ENCODE data around the gene EPM2A.
"Not testable (repeated sequence)": the region's sequence is repeated elsewhere in the genome, so short reads cannot be mapped to it uniquely, and the experiment has no call there.

EPM2A gene

DNA sequence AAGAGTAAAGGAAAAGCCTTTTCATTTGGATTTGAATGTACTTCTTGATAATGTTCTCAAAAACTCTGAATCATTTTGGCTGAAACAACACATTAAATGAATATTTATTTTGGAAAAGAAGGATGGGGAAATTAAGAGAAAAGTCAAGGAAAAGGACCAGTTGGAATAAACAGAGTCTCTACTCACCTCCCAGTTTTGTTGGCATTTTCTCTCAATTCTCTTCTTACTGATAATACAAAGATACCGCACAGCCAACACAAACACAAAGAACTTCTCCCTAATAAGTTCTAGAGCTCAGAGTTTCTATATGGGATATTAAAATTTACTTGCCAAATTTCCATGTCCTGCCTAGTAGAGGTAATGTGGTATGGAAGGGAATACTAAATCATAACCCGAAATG lies 13.1 kb downstream of the EPM2A start:
- no peak overlapping the region for H3K4me3 Mint-ChIP-seq
- peaks cover 5% of the 10 kb centered on the region for H3K4me1 Mint-ChIP-seq (ENCODE audit: low read depth)
- DNase-seq (ENCODE audit: low spot score), result no peak
- H3K27ac Mint-ChIP-seq, result no peak overlapping the region
- no peaks in the 10 kb centered on the region for H3K27me3 Mint-ChIP-seq (ENCODE audit: low read depth)
- H3K36me3 Mint-ChIP-seq (ENCODE audit: low read depth), result no peaks in the 10 kb centered on the region
- peaks cover 15% of the 10 kb centered on the region for H3K9me3 Mint-ChIP-seq

DNA sequence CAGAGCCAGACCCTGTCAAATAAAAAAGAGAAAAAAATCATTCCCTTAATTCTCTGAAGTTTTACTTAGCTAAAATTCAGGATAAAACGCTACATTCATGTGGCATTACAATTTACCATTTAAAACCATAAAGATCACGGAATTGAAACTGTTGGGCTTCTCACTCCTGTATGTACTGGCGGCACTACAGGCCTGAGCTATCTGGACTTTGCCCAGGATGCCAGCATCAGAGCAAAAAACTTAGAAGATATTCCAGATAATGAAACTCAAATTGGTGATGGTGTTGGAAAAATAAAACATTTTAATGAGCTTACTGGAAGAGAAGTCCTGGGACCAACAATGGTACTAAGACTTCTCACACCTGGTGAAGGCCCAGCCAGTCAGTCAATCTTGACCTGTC lies 14.2 kb downstream of the EPM2A start:
- peaks cover 21% of the 10 kb centered on the region for H3K9me3 Mint-ChIP-seq
- no peak for DNase-seq (ENCODE audit: low spot score)
- H3K27ac Mint-ChIP-seq, result no peak overlapping the region
- no peaks in the 10 kb centered on the region for H3K36me3 Mint-ChIP-seq (ENCODE audit: low read depth)
- H3K27me3 Mint-ChIP-seq (ENCODE audit: low read depth), result no peaks in the 10 kb centered on the region
- no peak overlapping the region for H3K4me3 Mint-ChIP-seq
- peaks cover 5% of the 10 kb centered on the region for H3K4me1 Mint-ChIP-seq (ENCODE audit: low read depth)

DNA sequence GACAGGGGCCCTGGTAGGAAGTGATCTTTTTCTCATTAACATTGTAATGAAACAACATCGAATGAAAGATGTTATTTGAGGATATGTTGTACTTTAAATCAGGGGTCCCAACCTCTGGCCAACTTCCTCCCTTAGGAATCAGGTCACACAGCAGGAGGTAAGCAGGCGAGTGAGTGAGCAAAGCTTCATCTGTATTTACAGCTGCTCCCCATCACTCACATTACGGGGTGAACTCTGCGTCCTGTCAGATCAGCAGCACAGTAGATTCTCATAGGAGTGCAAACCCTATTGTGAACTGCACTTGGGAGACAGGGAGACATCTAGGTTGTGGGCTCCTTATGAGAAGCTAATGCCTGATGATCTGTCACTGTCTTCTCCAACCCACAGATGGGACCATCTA lies 19.9 kb downstream of the EPM2A start:
- H3K4me3 Mint-ChIP-seq, result no peak overlapping the region
- peaks cover 25% of the 10 kb centered on the region for H3K9me3 Mint-ChIP-seq
- no peaks in the 10 kb centered on the region for H3K27me3 Mint-ChIP-seq (ENCODE audit: low read depth)
- H3K27ac Mint-ChIP-seq, result no peak overlapping the region
- no peaks in the 10 kb centered on the region for H3K4me1 Mint-ChIP-seq (ENCODE audit: low read depth)
- peaks cover 11% of the 10 kb centered on the region for H3K36me3 Mint-ChIP-seq (ENCODE audit: low read depth)
- no peak for DNase-seq (ENCODE audit: low spot score)

DNA sequence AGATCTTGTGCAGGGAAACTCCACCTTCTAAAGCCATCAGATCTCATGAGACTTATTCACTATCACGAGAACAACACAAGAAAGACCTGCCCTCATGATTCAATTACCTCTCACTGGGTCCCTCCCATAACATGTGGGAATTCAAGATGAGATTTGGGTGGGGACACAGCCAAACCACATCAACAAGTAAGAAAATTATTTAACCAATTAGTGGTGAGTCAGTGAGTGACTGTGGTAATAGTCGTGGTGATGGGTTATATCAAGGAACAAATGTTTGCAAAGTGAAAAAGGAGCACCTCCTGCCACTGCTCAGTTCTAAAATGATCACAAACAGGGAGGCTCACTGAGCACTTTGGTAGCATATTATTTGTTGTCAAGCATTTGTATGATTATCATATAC lies 20.6 kb downstream of the EPM2A start:
- Mint-ChIP-seq H3K4me3 (no peak overlapping the region), H3K9me3 (peaks cover 25% of the 10 kb centered on the region), H3K27me3 (ENCODE audit: low read depth) (no peaks in the 10 kb centered on the region), H3K4me1 (ENCODE audit: low read depth) (no peaks in the 10 kb centered on the region), H3K27ac (no peak overlapping the region), H3K36me3 (ENCODE audit: low read depth) (peaks cover 11% of the 10 kb centered on the region)
- DNase-seq (ENCODE audit: low spot score), result no peak

DNA sequence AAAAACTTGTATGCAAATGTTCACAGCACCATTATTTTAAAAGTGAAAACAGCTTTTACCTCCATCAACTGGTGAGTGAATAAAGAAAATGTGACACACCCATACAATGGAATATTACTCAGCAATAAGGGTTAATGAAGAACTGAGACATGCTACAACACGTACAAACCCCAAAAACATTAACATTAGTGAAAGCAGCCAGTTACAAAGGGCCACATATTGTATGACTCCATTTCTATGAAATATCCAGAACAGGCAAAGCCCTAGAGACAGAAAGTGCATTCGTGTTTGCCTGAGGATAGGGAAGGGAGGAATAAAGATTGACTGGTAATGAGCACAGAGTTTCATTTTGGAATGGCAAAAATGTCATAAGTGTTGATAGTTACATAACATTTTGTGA lies 21.5 kb downstream of the EPM2A start:
- no peaks in the 10 kb centered on the region for H3K27me3 Mint-ChIP-seq (ENCODE audit: low read depth)
- no peaks in the 10 kb centered on the region for H3K4me1 Mint-ChIP-seq (ENCODE audit: low read depth)
- H3K9me3 Mint-ChIP-seq, result peaks cover 29% of the 10 kb centered on the region
- no peak overlapping the region for H3K27ac Mint-ChIP-seq
- peaks cover 11% of the 10 kb centered on the region for H3K36me3 Mint-ChIP-seq (ENCODE audit: low read depth)
- DNase-seq (ENCODE audit: low spot score), result no peak
- no peak overlapping the region for H3K4me3 Mint-ChIP-seq

DNA sequence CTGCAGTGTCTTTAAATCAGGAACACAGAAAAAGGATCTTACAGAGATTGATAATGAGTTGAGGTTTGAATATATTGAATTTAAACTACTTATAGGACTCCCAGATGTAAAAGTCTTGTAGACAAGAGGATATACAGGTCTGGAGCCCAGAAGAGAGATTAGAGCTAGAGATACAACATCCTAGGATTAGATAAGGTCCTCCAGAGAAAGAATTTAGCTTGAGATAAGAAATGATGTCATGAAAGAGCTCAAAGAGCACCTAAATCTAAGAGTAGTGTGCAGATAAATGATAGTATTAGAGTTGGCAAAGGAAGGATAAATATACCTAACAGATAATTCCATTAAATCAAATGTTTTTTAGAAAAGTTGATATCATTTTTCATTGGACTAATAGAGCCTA lies 23.9 kb downstream of the EPM2A start:
- H3K4me1 Mint-ChIP-seq (ENCODE audit: low read depth), result no peaks in the 10 kb centered on the region
- no peak overlapping the region for H3K4me3 Mint-ChIP-seq
- no peaks in the 10 kb centered on the region for H3K27me3 Mint-ChIP-seq (ENCODE audit: low read depth)
- peaks cover 21% of the 10 kb centered on the region for H3K9me3 Mint-ChIP-seq
- H3K27ac Mint-ChIP-seq, result no peak overlapping the region
- DNase-seq (ENCODE audit: low spot score), result no peak
- peaks cover 11% of the 10 kb centered on the region for H3K36me3 Mint-ChIP-seq (ENCODE audit: low read depth)

DNA sequence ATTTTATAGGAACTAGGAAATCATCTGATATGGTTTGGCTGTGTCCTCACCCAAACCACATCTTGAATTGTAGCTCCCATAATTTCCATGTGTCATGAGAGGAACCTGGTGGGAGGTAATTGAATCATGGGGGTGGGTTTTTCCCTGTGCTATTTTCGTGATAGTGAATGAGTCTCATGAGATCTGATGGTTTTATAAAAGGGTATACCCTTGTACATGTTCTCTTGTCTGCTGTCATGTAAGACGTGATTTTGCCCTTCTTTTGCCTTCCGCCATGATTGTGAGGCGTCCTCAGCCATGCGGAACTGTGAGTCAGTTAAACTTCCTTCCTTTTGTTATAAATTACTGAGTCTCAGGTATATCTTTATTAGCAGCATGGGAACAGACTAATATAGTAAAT lies 27.9 kb downstream of the EPM2A start:
- Mint-ChIP-seq H3K4me1 (ENCODE audit: low read depth) (peaks cover 12% of the 10 kb centered on the region), H3K9me3 (peaks cover 5% of the 10 kb centered on the region), H3K36me3 (ENCODE audit: low read depth) (no peaks in the 10 kb centered on the region), H3K27ac (no peak overlapping the region), H3K4me3 (no peak overlapping the region), H3K27me3 (ENCODE audit: low read depth) (no peaks in the 10 kb centered on the region)
- no peak for DNase-seq (ENCODE audit: low spot score)

DNA sequence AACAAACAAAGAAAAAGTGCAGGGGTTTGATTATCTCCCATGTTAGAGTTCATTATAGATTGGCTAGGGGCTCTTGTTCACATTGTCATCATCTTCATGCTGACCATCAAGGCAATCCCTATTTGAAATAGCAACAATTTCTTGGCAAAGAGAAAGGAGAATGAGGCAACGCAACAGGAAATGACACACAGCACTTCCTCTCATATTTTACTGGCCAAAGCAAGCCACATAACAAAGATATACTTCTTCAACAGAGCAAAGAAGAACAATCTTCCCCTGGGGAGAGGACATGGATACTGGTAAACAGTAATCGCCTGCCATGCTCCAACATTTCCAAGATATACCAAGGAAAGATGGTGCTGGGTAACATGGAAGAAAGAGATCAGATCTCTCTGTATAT lies 29.8 kb downstream of the EPM2A start:
- no peaks in the 10 kb centered on the region for H3K27me3 Mint-ChIP-seq (ENCODE audit: low read depth)
- no peak overlapping the region for H3K27ac Mint-ChIP-seq
- H3K4me1 Mint-ChIP-seq (ENCODE audit: low read depth), result peaks cover 12% of the 10 kb centered on the region
- no peak for DNase-seq (ENCODE audit: low spot score)
- H3K4me3 Mint-ChIP-seq, result no peak overlapping the region
- no peaks in the 10 kb centered on the region for H3K36me3 Mint-ChIP-seq (ENCODE audit: low read depth)
- H3K9me3 Mint-ChIP-seq, result peaks cover 5% of the 10 kb centered on the region

DNA sequence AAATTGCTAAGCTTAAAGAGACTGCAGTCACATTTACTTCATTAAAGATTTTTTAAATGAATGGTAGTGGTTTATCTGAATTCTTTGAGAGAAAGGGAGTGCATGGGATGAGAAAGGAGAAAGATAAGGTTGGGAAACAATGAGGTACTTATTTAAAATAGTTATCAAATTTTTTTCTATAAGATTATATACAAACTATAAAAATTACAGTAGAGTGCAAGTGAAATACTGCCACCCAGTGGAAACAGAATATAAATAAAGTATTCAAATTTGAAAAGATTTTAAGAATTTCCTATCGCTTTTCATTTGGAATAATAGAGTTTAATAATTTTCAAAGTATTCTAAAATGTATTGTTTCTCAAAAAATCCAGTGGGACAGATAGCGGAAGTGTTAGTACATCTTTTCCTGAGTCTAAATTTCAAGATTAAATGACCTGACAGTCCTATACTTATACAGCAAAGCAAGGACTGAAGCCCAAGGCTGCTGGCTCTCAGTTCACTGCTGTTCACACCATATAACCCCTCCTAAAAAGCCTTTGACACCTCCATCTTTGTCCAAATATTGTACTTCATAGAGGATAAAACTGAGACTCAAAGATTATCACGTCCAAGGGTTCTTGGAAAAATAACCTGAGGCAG lies 31.1 kb downstream of the EPM2A start:
- no peaks in the 10 kb centered on the region for H3K27me3 Mint-ChIP-seq (ENCODE audit: low read depth)
- no peaks in the 10 kb centered on the region for H3K36me3 Mint-ChIP-seq (ENCODE audit: low read depth)
- peaks cover 12% of the 10 kb centered on the region for H3K4me1 Mint-ChIP-seq (ENCODE audit: low read depth)
- H3K4me3 Mint-ChIP-seq, result no peak overlapping the region
- DNase-seq (ENCODE audit: low spot score), result no peak
- no peak overlapping the region for H3K27ac Mint-ChIP-seq
- H3K9me3 Mint-ChIP-seq, result no peaks in the 10 kb centered on the region

DNA sequence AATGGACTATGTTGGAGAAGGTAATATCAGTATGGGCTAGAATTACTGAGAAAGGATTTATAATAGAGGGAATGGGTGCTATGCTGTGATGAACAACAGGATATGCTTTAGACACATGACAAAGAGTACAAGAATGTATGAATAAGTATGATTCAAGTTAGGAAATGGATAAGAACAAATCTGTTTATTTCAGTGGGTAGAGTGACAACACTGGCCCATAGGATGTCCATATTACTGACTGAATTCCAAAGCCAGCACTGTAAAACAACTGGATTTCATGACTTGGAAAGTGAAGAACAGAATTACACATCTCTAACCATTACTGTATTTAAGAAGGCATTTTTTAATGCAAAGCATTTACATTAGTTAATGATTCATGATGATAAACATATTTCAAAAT lies 35.9 kb downstream of the EPM2A start:
- H3K27me3 Mint-ChIP-seq (ENCODE audit: low read depth), result peaks cover under 1% of the 10 kb centered on the region
- H3K9me3 Mint-ChIP-seq, result peaks cover 4% of the 10 kb centered on the region
- DNase-seq (ENCODE audit: low spot score), result no peak
- no peaks in the 10 kb centered on the region for H3K36me3 Mint-ChIP-seq (ENCODE audit: low read depth)
- no peak overlapping the region for H3K27ac Mint-ChIP-seq
- no peak overlapping the region for H3K4me3 Mint-ChIP-seq
- peaks cover 4% of the 10 kb centered on the region for H3K4me1 Mint-ChIP-seq (ENCODE audit: low read depth)

DNA sequence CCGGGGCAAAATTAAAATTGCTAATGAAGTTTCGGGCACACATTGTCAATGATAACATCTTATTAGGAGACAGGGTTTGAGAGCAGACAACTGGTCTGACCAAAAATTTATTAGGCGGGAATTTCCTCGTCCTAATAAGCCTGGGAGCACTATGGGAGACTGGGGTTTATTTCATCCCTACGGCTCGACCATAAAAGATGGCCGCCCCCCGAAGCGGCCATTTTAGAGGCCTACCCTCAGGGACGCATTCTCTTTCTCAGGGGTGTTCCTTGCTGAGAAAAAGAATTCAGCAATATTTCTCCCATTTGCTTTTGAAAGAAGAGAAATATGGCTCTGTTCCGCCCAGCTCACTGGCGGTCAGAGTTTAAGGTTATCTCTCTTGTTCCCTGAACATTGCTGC lies 37.9 kb downstream of the EPM2A start:
- H3K27me3 Mint-ChIP-seq (ENCODE audit: low read depth); DNase-seq (ENCODE audit: low spot score); H3K27ac Mint-ChIP-seq; H3K36me3 Mint-ChIP-seq (ENCODE audit: low read depth); H3K9me3 Mint-ChIP-seq; H3K4me1 Mint-ChIP-seq (ENCODE audit: low read depth); H3K4me3 Mint-ChIP-seq: not testable (repeated sequence)

DNA sequence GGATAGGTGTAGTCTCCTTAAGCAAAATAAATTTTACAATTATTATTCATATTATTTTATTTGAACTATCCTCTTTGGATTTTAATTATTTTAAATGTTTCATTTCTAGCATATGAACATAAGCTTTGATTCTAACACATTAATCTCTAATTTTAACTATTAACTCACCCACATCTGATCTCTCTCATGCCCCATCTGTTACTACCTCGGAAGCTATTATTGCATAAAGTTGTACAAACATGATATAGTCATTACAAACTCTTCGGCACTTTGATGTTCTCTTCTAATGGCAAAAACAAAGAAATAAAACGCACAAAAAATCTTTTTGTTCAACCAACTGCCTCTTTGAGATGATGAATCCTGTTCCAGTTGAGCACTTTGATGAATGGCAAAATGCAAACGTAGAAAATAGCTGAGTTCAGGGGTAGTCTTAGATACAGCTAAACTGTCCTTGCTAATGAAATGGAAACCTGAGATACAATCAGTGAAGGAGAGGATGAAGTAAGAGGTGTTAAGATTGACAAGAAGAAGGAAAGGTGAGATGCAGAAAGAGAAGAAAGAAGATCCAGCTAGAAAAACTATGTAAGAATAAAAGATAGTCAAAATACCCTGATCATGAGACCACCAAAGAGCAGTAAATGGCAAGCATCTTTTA lies 41.1 kb downstream of the EPM2A start:
- no peaks in the 10 kb centered on the region for H3K36me3 Mint-ChIP-seq (ENCODE audit: low read depth)
- no peaks in the 10 kb centered on the region for H3K4me1 Mint-ChIP-seq (ENCODE audit: low read depth)
- peaks cover 4% of the 10 kb centered on the region for H3K9me3 Mint-ChIP-seq
- no peak overlapping the region for H3K27ac Mint-ChIP-seq
- H3K27me3 Mint-ChIP-seq (ENCODE audit: low read depth), result peaks cover 4% of the 10 kb centered on the region
- H3K4me3 Mint-ChIP-seq, result no peak overlapping the region
- no peak for DNase-seq (ENCODE audit: low spot score)

DNA sequence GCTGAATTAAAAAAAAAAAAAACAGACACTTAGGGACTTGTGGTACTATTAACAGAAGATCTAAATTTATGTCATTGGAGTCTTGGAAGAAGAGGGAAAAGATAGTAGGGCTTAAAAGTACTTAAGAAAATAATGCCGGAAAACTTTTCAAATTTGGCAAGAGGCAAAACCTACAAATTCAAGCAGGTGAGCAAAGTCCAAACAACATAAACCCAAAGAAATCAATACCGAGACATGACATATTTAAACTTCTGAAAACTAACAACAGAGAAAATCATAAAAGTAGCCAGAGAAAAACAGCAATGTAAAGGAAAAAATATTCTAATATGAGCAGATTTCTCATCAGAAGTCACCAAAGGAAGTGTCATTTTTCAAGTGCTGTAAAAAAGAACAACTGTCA lies 44.4 kb downstream of the EPM2A start:
- Mint-ChIP-seq H3K9me3 (no peaks in the 10 kb centered on the region), H3K27ac (no peak overlapping the region), H3K4me3 (no peak overlapping the region), H3K36me3 (ENCODE audit: low read depth) (no peaks in the 10 kb centered on the region), H3K27me3 (ENCODE audit: low read depth) (peaks cover 4% of the 10 kb centered on the region), H3K4me1 (ENCODE audit: low read depth) (no peaks in the 10 kb centered on the region)
- DNase-seq (ENCODE audit: low spot score), result no peak

DNA sequence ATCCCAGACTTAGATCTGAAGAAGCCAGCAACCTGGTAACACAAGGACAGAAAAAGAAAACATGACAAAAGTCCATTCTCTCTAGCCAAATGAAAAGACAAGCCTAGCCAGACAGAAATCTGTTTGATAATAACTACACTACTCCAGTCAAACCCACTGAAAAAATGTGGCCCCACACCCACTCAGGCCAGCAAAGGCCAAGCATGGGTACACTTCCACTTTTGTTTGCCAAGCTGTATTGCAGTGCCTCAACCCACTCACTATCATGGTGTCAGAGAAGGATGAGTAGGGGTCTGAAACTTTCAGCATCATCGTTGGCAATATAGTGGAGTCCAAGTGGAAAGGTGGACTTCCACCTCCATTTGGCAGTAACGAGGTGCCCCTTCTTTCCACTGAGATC lies 45.8 kb downstream of the EPM2A start:
- H3K27ac Mint-ChIP-seq, result no peak overlapping the region
- H3K27me3 Mint-ChIP-seq (ENCODE audit: low read depth), result peaks cover 4% of the 10 kb centered on the region
- H3K9me3 Mint-ChIP-seq, result no peaks in the 10 kb centered on the region
- no peaks in the 10 kb centered on the region for H3K4me1 Mint-ChIP-seq (ENCODE audit: low read depth)
- H3K36me3 Mint-ChIP-seq (ENCODE audit: low read depth), result peaks cover 2% of the 10 kb centered on the region
- H3K4me3 Mint-ChIP-seq, result no peak overlapping the region
- no peak for DNase-seq (ENCODE audit: low spot score)

DNA sequence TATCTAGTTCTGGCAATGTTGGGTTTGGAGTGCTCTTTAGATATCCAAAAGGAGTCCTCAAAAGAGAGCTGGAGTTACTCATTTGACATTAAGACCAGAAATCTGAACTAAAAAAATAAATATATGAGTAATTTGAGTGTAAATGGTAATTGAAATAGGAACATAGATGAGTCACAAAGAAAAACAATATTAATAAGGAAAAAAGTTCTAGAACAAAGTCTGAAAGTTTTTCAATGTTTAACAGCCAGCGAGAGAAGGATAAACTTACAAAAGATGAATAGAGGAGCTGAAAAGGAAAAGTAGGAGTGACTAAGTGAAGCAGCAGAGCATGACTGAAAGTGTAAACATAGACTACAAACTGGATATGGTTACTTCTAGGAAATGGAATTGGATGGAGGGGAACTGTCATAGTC lies 46.8 kb downstream of the EPM2A start:
- H3K36me3 Mint-ChIP-seq (ENCODE audit: low read depth), result peaks cover 2% of the 10 kb centered on the region
- no peak for DNase-seq (ENCODE audit: low spot score)
- no peaks in the 10 kb centered on the region for H3K4me1 Mint-ChIP-seq (ENCODE audit: low read depth)
- H3K27me3 Mint-ChIP-seq (ENCODE audit: low read depth), result no peaks in the 10 kb centered on the region
- H3K27ac Mint-ChIP-seq, result no peak overlapping the region
- H3K9me3 Mint-ChIP-seq, result no peaks in the 10 kb centered on the region
- no peak overlapping the region for H3K4me3 Mint-ChIP-seq

Measured in T-helper 2 cell treated with Interferon-gamma antibody and Interleukin-4, amounts not matched to agents 5 μg/mL and 100 μg/mL, for 36 hours (primary cell).